ENCODE data around the gene SLC35G6.

DNA sequence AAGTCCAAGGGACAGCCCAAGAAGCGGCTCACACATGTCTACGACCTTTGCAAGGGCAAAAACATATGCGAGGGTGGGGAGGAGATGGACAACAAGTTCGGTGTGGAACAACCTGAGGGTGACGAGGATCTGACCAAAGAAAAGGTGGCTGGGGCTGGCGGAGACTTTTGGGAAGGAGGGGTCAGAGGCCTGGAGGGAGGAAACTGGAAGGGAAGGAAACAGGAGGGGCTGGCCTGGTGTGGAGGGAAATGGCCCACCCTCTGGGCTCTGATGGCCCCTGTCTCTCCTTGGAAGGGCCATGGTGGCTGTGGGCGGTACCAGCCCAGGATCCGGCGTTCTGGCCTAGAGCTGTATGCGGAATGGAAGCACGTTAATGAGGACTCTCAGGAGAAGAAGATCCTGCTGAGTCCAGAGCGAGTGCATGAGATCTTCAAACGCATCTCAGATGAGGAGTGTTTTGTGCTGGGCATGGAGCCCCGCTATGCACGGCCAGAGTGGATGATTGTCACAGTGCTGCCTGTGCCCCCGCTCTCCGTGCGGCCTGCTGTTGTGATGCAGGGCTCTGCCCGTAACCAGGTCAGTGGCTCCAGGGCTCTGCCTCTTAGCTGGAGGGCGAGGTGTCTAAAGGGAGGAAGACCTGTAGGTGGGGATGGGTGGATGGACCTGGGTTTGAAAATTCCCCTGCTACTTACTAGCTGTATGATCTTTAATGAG is 15.4 kb downstream of the SLC35G6 start:
- TF ChIP-seq, protein P1, sequence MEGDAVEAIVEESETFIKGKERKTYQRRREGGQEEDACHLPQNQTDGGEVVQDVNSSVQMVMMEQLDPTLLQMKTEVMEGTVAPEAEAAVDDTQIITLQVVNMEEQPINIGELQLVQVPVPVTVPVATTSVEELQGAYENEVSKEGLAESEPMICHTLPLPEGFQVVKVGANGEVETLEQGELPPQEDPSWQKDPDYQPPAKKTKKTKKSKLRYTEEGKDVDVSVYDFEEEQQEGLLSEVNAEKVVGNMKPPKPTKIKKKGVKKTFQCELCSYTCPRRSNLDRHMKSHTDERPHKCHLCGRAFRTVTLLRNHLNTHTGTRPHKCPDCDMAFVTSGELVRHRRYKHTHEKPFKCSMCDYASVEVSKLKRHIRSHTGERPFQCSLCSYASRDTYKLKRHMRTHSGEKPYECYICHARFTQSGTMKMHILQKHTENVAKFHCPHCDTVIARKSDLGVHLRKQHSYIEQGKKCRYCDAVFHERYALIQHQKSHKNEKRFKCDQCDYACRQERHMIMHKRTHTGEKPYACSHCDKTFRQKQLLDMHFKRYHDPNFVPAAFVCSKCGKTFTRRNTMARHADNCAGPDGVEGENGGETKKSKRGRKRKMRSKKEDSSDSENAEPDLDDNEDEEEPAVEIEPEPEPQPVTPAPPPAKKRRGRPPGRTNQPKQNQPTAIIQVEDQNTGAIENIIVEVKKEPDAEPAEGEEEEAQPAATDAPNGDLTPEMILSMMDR (IDR thresholded peaks at IDR 0.05): no peak
- TF ChIP-seq POLR2A (IDR thresholded peaks at IDR 0.05) (no peak), EP300 (IDR thresholded peaks at IDR 0.05) (no peak)
